Left lung (tissue), 10 donors: ENCODE results near the gene YIF1A. TPM values are rescaled to one million over a fixed set of nuclear protein-coding genes. Genes with fewer than 3 reads are reported as not detected.

Experiments used
- ATAC-seq: fragments of 200-7000 bp; cut with Tn5 transposase; one replicate; pipeline ENCODE4 v1.9.1; 2020; ENCODE audit warnings: moderate library complexity
- DNase-seq, 4 donors: peaks; one replicate each; pipeline ENCODE4 v3.0.0-alpha.2; 2013 to 2020
- H3K27ac ChIP-seq, 2 donors: fragments of 200-600 bp; sonication (generic) in 1 of 2; one replicate each; pipeline versions ENCODE4 v1.5.0 to v1.8.0; 2020 to 2021
- H3K27me3 ChIP-seq, 2 donors: fragments of 200-600 bp; sonication (generic) in 1 of 2; one replicate each; pipeline versions ENCODE4 v1.5.0 to v1.8.0; 2020 to 2021
- H3K36me3 ChIP-seq, 2 donors: fragments of 200-600 bp; sonication (generic) in 1 of 2; one replicate each; pipeline versions ENCODE4 v1.5.0 to v1.8.0; 2020 to 2021
- H3K4me1 ChIP-seq, 2 donors: fragments of 200-600 bp; one replicate each; pipeline ENCODE4 v1.8.0; 2021
- H3K4me3 ChIP-seq, 2 donors: fragments of 200-600 bp; sonication (generic) in 1 of 2; one replicate each; pipeline versions ENCODE4 v1.5.0 to v1.8.0; 2020 to 2021; ENCODE audit warnings: mild to moderate bottlenecking in 1 of 2
- H3K9me3 ChIP-seq, 2 donors: fragments of 200-600 bp; sonication (generic) in 1 of 2; one replicate each; pipeline versions ENCODE4 v1.5.0 to v1.8.0; 2020 to 2021
- CTCF ChIP-seq, 2 donors: fragments of 200-600 bp; sonication (generic) in 1 of 2; IDR thresholded peaks; one replicate each; pipeline versions ENCODE4 v1.5.0 to v1.8.0; 2021; ENCODE audit warnings: antibody characterized with exemption in 2 of 2
- intact Hi-C, 2 donors: fragments of 100-400 bp; cut with DNase I; formaldehyde crosslinking; loops; one replicate each; pipeline versions ENCODE4 v1.11.2 to v1.14.2; 2022
- polyA plus RNA-seq, 6 donors: library from polyadenylated mRNA; unstranded; fragments of 120-200 nt; gene quantifications; one replicate each; pipeline ENCODE4 v1.2.1, GENCODE V29; 2013; ENCODE audit not compliant: insufficient read length in 6 of 6
- total RNA-seq, 2 donors: library from RNA; stranded (reverse); fragmentation: NEBNext Ultra II Directional; extraction: Animal tissue kit (Norgen Biotek cat#: 25700); gene quantifications; one replicate each; pipeline ENCODE4 v1.2.1, GENCODE V29; 2021
- donor health status: DM: no; HTN: yes; CAD: no.
- donor health status: DM: no; HTN: no; CAD: no.

Gene YIF1A
- total and polyA plus RNA-seq, 8 donors = 32.9 to 118 (median 45.9) TPM

DNA sequence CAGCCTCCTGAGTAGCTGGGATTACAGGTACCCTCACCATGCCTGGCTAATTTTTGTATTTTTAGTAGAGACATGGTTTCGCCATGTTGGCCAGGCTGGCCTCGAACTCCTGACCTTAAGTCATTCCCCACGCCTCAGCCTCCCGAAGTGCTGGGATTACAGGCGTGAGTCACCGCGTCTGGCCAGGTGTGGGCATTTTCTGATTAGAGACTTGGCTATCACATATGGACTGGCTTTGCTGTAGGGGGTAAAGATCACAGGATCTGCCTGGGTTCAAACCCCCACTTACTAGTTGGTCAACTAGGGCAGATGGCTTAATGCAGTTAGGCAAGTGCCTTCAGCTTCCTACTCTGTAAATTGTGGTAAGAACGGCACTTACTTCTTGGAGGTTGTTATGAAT, 21.4 kb upstream of the YIF1A start:
- no peak for ATAC-seq
- Histone ChIP-seq H3K27me3 (no peaks in the 10 kb centered on the region), H3K9me3 (no peaks in the 10 kb centered on the region), H3K4me3 (no peak overlapping the region), H3K36me3 (no peaks in the 10 kb centered on the region), H3K27ac (no peak overlapping the region), H3K4me1 (peaks cover 0 to 24% of the 10 kb centered on the region in 2 donors)
- no peak for TF ChIP-seq CTCF (IDR thresholded peaks at IDR 0.05)
- no peak for DNase-seq
- intact Hi-C loops = loop anchor here in 1 of 2 donors (10.0 kb wide), 1 partner anchor 74 kb away; no protein-coding TSS in a partner anchor

GRCh38 chr11:66309475-66309874, 20.5 kb upstream of the YIF1A start:
- Histone ChIP-seq H3K4me3 (no peak overlapping the region), H3K27me3 (no peaks in the 10 kb centered on the region), H3K36me3 (no peaks in the 10 kb centered on the region), H3K9me3 (no peaks in the 10 kb centered on the region), H3K27ac (no peak overlapping the region), H3K4me1 (peaks cover 0 to 24% of the 10 kb centered on the region in 2 donors)
- intact Hi-C loops = no loop called here
- ATAC-seq = no peak
- no peak for TF ChIP-seq CTCF (IDR thresholded peaks at IDR 0.05)
- no peak for DNase-seq

DNA sequence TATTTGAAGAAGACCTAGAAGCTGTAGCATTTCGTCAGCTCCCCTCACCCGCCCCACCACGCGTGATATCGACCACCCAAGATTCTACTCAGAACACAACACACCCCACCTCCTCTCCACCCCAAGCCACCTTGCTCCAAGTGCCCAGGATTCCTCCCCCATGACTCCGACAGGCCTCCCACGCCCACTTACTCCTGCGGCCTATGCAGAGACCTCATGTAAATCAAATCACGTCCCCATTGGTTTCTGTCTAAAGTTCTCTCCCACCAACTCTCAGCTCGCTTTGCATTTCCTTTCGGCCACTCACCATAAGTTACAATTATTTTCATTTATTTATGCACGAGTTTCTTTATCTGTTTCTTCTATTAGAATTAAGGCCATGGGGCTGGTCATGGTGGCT, 13.7 kb upstream of the YIF1A start:
- intact Hi-C loops = no loop called here
- no peak for TF ChIP-seq CTCF (IDR thresholded peaks at IDR 0.05)
- DNase-seq = no peak
- no peak overlapping the region for H3K27ac ChIP-seq
- no peaks in the 10 kb centered on the region for H3K27me3 ChIP-seq
- no peaks in the 10 kb centered on the region for H3K4me1 ChIP-seq
- no peaks in the 10 kb centered on the region for H3K9me3 ChIP-seq
- no peak for ATAC-seq
- no peaks in the 10 kb centered on the region for H3K36me3 ChIP-seq
- no peak overlapping the region for H3K4me3 ChIP-seq

DNA sequence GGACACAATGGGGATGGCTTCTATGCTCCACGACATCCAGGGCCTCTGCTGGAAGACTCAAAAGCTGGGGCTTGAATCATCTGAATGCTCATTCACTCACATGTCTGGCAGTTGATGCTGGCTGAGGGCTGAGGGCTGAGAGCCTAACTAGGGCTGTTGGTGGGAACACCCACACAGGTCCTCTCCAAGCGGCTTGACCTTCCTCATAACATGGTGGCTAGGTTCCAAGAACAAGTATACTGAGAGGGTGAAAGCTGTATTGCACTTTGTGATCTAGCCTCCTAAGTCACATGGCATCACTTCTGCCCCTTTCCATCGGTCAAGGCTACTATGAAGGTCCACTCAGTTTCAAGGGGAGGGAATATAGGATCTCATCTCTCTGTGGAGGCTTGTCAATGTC, 10.2 kb upstream of the YIF1A start:
- DNase-seq = peak in 1 of 4 donors; percentile 1
- Histone ChIP-seq H3K27ac (no peak overlapping the region), H3K27me3 (peaks cover 0 to 34% of the 10 kb centered on the region in 2 donors), H3K9me3 (no peaks in the 10 kb centered on the region), H3K36me3 (no peaks in the 10 kb centered on the region), H3K4me1 (no peaks in the 10 kb centered on the region), H3K4me3 (no peak overlapping the region)
- peak; percentile 33 for ATAC-seq
- no peak for TF ChIP-seq CTCF (IDR thresholded peaks at IDR 0.05)
- intact Hi-C loops = no loop called here

DNA sequence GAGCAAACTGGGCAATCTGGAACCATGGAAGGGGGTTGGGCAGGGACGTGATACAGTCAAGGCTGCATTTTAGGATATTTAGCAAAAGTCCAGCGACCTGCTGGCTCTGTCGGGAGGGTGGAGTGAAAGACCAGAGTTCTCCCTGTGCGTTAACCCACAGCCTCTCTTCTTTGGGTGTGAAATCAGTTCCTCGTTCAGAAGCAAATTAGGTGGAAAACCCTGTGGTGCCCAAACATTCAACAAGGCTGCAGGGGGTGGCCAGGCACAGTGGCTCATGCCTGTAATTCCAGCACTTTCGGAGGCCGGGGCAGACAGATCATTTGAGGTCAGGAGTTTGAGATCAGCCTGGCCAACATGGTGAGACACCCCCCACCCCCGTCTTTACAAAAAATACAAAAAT, 8.7 kb upstream of the YIF1A start:
- Histone ChIP-seq H3K4me1 (no peaks in the 10 kb centered on the region), H3K27me3 (peaks cover 5 to 50% of the 10 kb centered on the region in 2 donors), H3K36me3 (no peaks in the 10 kb centered on the region), H3K9me3 (no peaks in the 10 kb centered on the region), H3K27ac (no peak overlapping the region), H3K4me3 (no peak overlapping the region)
- intact Hi-C loops = no loop called here
- DNase-seq (peak in 1 of 4 donors; percentile 32), ATAC-seq (no peak)
- no peak for TF ChIP-seq CTCF (IDR thresholded peaks at IDR 0.05)
